GM18858 (cell line): ENCODE measurements around the gene MGAT2.
"Not testable (repeated sequence)": the region's sequence is repeated elsewhere in the genome, so short reads cannot be mapped to it uniquely, and the experiment has no call there.

Source experiments
- ATAC-seq: cut with Tn5 transposase; IDR thresholded peaks from one replicate; pipeline ENCODE4 v1.9.1; 2021; ENCODE audit not compliant: unreplicated experiment

The MGAT2 gene

GRCh38 chr14:49612251-49612650 lies 8.3 kb upstream of the MGAT2 start:
- ATAC-seq, result no peak

GRCh38 chr14:49612671-49613070 lies 7.9 kb upstream of the MGAT2 start:
- no peak for ATAC-seq

DNA sequence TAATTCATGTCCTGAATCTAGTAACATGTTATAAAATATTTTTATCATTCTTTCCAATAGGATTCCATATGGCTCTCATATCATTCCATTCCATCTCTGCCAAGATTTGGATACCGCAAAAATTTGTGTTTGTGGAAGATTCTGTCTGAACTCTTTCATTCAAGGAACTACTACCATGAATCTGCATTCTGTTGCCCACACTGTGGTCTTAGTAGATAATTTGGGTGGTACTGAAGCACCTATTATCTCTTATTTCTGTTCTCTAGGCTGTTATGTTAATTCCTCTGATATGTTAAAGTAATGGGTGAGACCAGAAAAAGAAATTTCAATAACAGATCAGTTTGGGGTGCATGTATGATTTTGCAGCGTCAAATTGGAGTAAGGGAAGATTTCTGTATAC lies 6.4 kb upstream of the MGAT2 start:
- no peak for ATAC-seq

DNA sequence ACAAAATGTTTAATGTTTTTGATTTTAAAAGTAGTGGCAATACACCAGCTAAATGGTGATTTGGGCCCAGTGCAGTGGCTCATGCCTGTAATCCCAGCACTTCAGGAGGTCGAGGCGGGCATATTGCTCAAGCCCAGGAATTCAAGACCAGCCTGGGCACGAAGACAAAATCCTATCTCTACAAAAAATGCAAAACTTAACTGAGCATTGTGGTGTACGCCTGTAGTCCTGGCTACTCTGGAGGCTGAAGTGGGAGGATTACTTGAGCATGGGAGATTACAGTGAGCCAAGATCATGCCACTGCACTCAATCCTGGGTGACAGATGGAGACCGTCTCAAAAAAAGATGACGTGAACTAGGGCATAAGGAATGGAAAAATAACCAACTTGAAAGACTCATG lies 4.8 kb upstream of the MGAT2 start:
- no peak for ATAC-seq

- ATAC-seq, result no peak
These were observed 2.6 kb upstream of the MGAT2 start for GRCh38 chr14:49617852-49618519.

DNA sequence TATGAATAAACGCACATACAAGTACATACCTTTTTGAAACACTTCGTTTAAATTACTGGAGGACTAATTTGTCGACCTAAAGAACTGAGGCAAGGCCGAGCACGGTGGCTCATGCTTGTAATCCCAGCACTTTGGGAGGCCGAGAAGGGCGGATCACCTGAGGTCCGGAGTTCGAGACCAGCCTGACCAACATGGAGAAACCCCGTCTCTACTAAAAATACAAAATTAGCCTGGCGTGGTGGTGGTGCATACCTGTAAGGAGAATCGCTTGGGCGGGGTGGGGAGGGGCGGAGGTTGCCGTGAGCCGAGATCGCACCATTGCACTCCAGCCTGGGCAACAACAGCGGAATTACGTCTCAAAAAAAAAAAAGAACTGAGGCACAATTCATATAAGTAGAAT lies 1.3 kb upstream of the MGAT2 start:
- ATAC-seq, result not testable (repeated sequence)

GRCh38 chr14:49619730-49620129 lies 869 bp upstream of the MGAT2 start:
- ATAC-seq, result no peak

DNA sequence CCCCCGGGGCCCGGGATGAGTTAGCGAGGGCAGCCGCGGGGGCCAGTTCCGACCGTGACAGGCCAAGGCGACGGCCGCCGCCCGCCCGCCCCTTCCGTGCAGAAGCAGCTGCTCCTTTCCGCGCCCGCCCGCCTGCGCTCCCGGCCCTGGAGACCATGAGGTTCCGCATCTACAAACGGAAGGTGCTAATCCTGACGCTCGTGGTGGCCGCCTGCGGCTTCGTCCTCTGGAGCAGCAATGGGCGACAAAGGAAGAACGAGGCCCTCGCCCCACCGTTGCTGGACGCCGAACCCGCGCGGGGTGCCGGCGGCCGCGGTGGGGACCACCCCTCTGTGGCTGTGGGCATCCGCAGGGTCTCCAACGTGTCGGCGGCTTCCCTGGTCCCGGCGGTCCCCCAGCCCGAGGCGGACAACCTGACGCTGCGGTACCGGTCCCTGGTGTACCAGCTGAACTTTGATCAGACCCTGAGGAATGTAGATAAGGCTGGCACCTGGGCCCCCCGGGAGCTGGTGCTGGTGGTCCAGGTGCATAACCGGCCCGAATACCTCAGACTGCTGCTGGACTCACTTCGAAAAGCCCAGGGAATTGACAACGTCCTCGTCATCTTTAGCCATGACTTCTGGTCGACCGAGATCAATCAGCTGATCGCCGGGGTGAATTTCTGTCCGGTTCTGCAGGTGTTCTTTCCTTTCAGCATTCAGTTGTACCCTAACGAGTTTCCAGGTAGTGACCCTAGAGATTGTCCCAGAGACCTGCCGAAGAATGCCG lies 699 bp downstream of the MGAT2 start:
- ATAC-seq, result peak; percentile 7

DNA sequence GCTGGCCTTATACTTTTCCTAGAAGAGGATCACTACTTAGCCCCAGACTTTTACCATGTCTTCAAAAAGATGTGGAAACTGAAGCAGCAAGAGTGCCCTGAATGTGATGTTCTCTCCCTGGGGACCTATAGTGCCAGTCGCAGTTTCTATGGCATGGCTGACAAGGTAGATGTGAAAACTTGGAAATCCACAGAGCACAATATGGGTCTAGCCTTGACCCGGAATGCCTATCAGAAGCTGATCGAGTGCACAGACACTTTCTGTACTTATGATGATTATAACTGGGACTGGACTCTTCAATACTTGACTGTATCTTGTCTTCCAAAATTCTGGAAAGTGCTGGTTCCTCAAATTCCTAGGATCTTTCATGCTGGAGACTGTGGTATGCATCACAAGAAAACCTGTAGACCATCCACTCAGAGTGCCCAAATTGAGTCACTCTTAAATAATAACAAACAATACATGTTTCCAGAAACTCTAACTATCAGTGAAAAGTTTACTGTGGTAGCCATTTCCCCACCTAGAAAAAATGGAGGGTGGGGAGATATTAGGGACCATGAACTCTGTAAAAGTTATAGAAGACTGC lies 1.5 kb downstream of the MGAT2 start:
- ATAC-seq, result no peak

DNA sequence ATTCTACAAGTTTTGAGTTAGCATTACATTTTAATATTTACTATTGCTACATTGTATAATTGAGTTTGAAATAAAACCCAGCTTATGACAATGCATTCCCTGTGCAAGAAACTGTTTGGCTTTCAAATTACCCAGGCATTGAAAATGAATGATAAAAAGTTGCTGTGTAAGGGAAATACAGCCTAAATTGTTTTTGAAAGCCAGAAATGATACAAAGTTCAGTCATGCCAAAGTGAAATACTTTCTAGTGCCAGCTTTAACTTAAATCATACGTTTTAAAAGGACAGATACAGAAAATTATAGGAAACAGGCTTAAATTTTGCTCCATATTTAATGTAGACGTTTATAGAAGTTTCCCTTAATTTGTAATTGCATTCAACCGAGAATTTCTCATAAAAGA lies 2.8 kb downstream of the MGAT2 start:
- no peak for ATAC-seq

DNA sequence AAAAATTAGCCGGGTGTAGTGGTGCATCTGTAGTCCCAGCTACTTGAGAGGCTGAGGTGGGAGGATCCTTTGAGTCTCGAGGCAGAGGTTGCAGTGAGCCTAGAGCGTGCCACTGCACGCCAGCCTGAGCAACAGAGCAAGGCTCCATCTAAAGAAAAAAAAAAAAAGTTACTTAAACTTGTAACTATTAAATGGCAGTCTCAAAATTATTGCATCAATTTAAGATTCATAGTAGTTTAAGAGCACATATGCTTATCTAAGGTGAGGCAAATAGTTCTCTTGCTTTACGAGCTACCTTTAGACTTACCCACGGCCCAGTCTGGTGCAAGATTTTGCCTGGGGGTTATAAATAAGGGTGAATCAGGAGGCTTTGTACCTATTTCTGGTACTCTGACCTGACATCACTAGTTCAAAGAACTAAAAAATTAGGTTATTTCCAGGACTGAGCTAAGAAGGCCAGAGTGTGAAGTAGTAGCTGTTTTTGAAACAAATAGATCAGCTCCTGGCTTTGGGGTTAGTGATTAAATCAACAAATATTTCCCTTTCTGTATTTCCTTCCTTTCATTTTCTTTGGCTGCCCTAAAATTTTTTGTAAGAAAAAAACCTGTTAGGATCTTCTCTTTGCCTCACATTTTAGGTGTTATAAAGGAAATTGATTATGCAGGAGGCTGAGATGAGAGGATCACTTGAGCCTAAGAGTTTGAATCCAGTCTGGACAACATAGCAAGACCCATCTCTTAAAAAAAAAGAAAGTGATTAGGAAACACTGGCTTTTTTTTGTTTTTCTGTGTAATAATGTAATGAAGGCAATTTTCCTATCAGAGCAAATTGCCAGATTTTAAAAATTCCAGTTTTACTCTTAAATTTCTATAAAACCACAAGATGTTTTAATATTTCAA lies 3.6 kb downstream of the MGAT2 start:
- no peak for ATAC-seq

- ATAC-seq, result peak; percentile 64
These were observed 13.3 kb downstream of the MGAT2 start for GRCh38 chr14:49633640-49634546.

DNA sequence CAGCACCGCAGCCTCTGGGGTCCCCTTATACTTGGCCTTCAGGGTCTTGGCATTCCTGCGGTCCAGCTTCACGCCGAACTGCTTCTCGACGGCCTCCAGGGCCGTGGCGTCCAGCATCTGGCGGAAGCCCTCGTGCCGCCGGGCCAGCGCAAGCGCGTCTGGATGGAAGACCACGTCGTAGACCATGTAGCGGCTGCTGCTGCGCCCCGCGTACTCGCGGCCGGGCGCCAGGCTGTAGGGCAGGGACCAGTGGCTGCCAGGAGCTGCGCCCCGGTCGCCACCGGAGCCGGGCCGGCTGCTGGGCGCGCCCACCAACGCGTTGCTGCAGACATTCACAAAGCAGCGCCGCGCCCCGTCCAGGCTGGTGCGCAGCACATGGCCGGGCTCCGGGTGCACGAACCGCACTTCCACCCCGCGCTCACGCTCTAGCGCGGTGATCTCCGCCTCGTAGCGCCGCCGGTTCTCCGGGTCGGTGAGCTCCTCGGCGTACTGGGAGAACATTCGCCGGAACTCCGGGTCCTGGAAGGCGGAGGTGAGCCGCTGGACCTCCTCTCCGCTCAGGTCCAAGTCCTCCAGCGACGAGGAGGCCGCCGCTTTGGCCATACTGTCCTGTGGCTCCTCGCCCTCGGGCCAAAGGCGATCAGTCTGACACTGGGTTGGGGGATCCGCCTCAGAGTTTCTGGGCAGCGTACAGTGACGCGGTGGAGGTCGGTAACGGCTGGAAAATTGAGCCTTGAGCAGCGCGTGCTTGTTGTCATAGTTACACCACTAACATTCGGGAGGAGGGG lies 14.1 kb downstream of the MGAT2 start, which contains the start of gene DNAAF2:
Gene DNAAF2, minus strand, starts transcription at position 698 of the 788 bp plus-strand sequence. Its CDS starts 95 bp downstream, at position 603.
- ATAC-seq, result peak; percentile 23

DNA sequence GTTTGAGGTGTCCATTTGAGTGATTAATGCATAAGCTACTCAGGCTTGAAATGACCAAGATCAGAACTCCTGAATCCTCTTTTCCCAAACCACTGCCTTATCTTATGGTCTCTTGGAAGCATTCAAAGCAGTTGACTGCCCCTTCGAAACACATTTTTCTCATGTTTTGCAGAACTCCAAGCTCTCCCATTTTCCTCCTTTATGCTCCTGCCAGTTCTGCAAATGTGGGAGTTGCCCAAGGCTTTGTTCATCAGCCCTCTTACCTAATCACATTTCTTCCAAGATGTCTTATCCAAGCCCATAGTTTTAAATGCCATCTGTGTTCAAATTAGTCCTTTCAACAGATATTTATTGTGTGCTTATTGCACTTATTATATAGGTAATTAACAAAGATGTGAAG lies 16.3 kb downstream of the MGAT2 start:
- ATAC-seq, result no peak

- ATAC-seq, result no peak
These were observed 17.0 kb downstream of the MGAT2 start for GRCh38 chr14:49637534-49638078.

DNA sequence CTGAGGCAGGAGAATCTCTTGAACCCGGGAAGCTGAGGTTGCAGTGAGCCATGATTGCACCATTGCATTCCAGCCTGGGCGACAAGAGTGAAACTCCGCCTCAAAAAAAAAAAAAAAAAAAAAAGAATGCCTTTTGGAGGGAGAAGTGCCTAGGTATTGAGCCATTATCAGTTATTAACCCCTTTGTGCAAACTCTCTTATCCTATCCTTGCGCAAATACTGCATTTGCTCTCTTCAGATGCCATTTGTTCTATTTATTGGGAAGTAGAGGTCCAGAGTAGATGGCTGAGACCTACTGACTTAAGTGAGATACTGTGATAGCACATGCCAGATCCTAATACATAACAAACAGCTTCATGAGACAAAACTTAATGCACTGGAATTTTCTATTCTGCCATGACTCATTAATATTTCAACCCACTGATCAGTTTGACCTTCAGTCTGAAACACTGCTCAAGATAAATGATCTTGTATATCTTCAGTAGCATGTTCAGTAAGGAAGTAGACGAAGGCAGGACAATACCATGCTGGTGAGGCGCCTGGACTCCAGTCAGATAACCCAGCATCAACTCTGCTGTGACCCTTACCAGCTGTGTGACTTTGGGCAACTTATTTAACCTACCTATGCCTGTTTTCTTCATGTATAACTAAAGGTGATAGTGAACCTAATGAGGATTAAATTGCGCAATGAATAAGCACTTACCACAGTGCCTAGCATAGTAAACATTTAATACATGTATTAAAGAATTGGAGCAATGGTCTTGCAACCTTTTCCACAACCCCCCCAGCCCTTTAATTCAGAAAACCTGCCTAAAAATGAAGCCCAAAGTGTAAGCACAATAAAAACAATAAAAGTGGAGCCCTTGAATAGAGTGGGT lies 20.2 kb downstream of the MGAT2 start:
- no peak for ATAC-seq

DNA sequence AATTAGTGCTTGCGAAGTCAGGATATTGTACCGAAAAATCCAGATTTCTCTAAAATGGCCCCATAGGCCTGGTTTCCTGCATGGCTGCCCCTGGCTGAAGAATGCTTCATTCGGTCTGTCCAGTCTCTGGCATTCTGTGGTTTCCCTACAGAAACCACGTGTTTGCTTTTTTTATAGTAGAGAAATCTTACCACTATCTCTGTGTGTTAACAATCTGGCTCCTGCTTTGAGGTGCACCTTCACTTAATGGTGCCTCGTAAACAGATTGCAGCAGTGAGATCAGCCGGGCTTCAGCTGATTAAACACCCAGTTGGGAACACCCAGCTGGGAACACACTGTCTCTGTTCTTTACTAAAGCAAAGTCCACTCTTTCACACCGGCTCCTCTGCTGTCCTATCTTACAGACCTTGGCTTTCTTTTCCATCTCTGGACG lies 21.1 kb downstream of the MGAT2 start:
- ATAC-seq, result no peak

DNA sequence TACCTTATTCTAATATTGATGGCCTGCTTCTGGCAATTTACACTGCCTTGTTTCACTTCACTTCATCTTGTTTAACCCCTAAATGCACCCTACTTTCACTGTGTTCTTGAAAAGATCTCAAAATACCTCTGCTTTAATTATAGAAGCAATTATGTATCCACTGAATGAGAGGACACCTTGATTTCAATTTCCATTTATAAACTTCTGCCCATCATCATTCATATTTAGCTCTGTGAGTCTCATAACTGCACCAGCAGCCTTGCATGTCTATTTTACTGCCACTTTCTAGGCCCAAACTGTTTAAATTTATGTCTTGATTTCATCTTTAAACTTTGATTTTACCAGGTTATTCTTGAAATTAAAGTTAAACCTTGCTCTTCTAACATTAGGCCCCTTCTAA lies 21.6 kb downstream of the MGAT2 start:
- no peak for ATAC-seq
